Endometrium (tissue), 2 donors: Measurements from ENCODE around the gene GPR162.

Experiments used
- FAIRE-seq: peaks from 2 replicates; lab custom pipeline; 2012; peaks lifted over from hg19 to GRCh38; lab: Jason Lieb, UNC
- donor health status: control.
- donor health status: control.

The GPR162 gene

DNA sequence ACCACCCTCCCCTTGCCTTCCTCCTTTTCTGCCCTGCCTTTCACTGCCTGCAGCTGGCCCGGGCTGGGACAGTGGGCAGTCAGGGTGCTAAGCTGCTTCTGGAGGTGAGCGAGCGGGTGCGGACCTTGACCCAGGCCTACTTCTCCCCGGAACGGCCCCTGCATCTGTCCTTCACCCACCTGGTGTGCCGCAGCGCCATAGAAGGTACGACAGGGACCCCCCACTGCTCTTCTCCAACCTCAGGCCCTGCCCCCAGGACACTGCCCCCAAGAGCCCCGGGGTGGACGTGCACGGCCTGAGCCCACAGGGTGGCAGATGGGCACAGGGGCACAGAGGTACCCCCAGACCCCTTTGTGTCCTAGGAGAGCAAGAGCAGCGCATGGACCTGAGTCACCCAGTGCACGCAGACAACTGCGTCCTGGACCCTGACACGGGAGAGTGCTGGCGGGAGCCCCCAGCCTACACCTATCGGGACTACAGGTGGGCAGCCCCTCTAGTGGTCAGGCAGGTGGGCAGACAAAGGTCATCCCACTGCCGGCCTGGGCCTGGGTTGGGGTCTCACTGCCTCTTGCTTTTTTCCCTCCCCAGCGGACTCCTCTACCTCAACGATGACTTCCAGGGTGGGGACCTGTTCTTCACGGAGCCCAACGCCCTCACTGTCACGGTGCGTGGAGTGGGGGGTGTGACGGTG, 15.9 kb downstream of the GPR162 start:
- FAIRE-seq: no peak

DNA sequence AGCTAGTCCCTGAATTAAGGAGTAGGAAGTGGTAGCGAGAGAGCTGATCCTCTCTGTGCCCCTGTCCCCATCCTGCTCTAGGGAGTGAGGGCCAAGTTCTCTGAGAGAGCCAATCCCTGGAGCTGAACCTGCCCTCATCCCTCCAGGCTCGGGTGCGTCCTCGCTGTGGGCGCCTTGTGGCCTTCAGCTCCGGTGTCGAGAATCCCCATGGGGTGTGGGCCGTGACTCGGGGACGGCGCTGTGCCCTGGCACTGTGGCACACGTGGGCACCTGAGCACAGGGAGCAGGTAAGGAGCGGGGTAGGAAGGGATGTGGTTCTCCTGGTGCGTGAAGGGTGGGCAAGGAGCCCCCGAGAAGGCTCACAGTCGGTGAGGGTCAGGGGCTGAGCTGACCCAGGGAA, 17.2 kb downstream of the GPR162 start:
- no peak for FAIRE-seq

DNA sequence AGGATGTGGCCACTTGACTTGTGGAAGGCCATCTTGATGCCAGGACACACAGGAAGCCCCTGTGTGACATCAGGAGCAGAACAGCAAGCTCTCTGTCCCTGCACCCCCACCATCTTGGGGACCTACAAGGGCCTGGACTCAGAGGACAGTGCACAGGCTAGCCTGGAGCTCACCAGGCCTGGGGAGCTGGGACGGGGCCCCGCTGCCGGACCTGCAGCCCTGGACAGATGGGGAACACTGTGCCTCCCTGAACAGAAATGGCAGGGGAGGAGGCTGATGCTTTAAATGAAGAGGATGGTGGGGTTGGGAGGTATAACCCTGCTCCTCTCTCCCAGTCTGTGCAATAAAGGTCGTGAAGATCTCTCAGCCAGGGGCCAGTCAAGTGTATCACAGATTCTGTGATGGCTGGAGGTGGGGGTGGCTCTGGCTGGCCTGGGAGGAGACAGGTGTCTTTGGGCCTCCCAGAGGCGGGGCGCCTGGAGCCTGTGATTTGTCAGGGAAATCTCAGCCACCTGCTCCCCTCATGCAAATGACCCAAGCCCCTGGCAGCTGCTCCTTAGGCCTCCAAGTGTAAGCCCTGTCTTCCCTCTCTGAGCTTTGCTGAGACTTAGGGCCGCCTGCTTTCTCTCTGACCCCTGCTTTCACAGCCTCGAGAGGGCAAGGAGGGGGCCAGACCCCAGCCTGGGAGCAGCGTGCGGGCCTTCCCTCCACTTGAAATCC, 18.0 kb downstream of the GPR162 start:
- no peak for FAIRE-seq

DNA sequence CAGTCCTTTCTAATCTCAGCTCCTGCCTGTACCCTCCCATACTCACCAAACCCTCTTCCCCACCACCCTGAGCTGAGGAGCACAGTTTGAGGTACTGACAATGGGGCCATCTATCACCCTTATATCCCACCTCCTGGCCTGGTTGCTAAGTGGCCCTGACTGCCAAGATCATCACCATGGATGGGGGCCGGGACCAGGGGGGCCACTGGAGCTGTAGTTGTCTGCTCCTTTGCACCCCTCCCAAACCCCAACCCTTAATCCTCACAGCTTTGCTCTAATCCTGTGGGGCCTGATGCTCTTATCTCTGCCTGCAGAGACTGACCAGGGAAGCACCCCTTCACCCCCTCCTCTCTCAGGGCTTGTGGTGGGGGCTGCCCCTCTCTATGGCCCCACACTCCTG, 18.7 kb downstream of the GPR162 start:
- no peak for FAIRE-seq

DNA sequence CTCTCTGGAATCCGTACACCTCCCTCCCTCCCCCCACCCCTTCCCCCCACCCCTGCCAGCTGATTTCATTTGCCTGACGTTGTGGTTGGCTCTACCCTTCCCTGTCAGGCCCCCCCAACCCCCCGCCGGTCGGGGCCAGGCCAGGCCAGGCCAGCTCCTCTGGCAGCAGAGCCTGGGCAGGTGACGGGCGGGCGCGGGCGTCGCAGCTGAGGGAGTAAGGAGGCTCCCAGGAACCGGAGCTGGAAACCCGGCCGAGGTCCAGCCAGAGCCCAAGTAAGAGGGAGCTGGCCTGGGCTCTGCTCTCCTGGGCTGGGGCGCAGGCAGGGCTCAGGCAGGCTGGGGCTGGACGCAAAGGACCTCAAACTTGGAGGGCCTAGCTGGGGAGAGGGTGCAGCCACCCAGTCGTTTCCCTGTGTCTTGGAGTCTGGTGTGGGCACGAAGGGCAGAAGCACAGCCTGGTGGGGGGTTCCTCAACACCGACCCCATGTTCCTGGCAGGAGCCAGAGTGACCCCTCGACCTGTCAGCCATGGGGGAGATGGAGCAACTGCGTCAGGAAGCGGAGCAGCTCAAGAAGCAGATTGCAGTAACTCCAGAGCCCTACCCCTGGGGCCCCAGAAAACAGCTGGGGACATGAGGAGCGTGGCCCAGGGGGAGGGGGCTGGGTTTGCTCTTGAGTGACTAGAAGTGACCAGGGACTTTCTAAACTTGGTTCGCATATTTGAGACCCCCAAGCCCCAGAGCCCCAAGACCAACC, 19.3 kb downstream of the GPR162 start, which contains the start of gene GNB3:
TSS of gene GNB3 (plus strand) at position 165 of the 755 bp plus-strand sequence. CDS start at position 528, 363 bp downstream.
- no peak for FAIRE-seq

- no peak for FAIRE-seq
Observed at GRCh38 chr12:6842075-6842474, 20.5 kb downstream of the GPR162 start.

GRCh38 chr12:6843118-6843902, 21.7 kb downstream of the GPR162 start:
- FAIRE-seq: no peak

DNA sequence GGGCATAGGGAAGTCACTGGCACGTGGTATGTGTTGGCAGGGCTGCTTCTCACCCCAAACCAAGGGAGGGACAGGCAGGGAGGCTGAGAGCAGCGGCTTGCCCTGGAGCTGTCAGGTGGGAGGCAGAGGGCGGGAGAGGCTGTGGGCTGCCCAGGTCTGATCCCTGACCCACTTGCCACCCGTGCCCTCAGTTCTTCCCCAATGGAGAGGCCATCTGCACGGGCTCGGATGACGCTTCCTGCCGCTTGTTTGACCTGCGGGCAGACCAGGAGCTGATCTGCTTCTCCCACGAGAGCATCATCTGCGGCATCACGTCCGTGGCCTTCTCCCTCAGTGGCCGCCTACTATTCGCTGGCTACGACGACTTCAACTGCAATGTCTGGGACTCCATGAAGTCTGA, 23.8 kb downstream of the GPR162 start:
- FAIRE-seq: no peak

DNA sequence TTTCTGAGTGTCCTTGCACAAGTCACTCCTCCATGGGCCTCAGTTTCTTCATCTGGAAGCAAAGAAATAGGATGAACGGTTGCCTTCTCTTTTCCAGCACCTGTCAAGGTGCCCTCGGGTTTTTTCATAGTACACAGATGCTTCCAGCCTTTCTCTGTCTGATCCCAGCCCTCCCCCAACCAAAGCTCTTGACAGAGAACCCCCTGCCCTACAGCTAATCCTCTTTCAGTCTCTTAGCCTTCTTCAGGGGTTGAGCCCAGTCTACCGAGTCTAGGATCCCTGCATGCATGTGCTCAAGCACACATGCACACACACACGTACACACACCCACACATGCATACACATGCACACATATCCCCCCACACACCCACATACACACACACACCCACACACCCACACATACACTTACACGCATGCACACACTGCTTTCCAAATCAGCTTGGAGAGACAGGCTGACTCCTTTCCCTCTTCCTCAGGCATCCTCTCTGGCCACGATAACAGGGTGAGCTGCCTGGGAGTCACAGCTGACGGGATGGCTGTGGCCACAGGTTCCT, 24.8 kb downstream of the GPR162 start:
- no peak for FAIRE-seq

DNA sequence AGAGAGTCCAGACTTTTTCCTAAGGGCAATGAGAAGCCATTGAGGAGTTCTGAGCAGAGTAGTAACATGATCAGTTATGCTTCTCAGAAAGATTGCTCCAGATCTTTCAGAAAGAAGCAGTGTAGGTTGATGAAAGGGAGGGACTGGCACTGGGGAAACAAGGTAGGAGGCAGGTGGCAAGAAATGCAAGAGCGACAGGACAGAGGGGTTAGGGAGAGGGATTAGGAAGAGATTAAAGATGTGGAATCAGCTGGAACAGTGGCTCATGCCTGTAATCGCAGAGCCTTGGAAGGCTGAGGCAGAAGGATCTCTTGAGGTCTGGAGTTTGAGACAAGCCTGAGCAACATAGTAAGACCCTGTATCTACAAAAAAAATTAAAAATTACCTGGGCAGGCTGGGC, 26.1 kb downstream of the GPR162 start:
- no peak for FAIRE-seq

DNA sequence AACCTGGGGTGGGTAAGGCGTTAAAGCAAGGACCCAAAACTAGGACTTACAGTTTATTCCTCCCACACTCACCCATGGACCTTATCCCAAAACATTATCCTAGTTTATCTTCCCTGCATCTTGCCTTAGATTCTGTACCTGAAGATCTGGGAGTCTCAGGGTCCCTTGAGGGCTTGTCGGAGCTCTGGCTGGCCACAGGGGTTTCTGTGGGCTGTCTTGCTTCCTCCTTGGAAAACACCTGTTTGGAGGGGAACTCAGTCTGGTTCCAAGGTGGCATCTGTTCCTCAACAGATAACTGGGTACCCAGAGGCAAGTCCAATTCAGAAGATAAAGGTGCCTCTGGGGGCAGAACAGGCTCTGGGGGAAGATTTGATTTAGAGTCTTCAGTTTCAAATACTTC, 27.8 kb downstream of the GPR162 start:
- FAIRE-seq: no peak

GRCh38 chr12:6849976-6850560, 28.4 kb downstream of the GPR162 start:
- FAIRE-seq: no peak

- no peak for FAIRE-seq
Observed at GRCh38 chr12:6850796-6851152, 29.2 kb downstream of the GPR162 start.

DNA sequence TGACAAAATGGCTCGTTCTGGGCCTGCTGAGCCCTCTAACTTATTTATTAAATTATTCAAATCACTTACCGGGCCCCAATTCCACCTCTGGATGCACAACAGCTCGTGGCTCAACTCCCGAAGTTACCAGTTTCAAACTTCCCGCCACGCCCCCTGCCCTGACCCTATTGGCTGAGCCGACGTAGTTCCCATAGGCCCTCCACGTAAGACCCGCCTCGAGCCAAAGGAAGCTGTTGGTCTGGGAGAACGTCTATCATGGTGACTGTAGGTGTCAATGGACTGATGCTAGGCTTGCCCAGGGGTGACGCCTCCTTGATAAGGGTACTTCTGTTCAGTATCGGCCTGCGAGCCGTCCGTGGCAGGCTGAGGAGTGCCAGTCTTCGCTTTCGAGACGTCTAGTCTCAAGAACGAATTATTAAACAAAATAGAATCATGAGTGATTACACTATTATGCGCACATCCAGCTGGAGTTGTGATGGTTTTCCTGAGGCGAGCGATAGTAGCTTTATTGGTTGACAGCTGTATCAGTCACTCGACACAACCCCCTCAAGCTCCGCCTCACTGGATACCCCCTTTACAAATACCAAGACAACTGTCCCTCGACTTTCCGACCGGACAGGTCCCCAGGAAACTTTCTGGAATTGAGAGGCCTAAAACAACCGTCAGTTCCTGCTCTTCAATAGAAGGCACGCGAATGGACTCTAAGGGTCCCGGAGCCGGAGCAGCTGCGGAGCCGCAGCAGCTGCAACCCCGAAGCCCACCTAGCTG, 29.7 kb downstream of the GPR162 start, which contains the start of gene CDCA3:
TSS of gene CDCA3 (minus strand) at position 134 of the 768 bp plus-strand sequence. CDS start 334 bp downstream, outside the sequence.
- FAIRE-seq: peak; percentile 78

- FAIRE-seq: peak; percentile 98
Observed at GRCh38 chr12:6851921-6852650, 30.5 kb downstream of the GPR162 start, which contains the start of gene USP5. TSS of gene USP5 (plus strand) at chr12:6852150. CDS start at chr12:6852180, 30 bp downstream.

DNA sequence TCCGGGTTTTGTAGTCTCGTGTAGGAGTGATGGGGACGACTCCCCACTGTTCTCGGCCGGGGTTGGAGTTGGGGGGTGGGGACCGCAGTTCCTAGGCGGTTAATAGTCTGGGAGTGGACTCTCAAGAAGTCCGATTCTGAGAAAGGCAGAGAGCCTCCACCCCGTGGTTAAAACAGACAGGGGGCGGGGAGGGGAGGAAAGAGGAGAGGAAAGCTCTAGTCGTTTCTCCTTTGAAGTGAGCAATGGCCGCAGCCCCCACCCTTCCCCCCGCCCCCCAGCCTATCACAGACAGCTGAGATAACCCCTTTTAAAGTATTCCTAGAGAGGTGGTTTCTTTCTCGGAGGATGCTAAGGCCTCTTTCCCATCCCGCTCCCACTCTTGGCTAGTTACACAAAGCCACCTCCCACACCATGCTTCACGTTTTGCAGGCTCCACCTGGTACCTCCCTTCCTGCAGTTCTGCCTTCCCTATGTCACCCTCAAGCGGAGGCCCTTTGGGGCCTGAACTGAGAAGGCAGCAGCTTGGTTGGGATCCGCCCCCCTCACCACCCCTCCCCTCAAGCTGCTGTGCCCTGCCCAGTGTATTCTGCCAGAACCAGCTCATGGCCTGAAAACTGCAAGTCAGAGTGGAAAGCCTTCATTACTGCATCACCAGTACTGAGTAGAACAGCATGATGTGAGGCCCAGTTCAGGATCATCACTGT, 31.2 kb downstream of the GPR162 start:
- FAIRE-seq: no peak

GRCh38 chr12:6853626-6854025, 32.0 kb downstream of the GPR162 start:
- FAIRE-seq: no peak

GRCh38 chr12:6854036-6854435, 32.4 kb downstream of the GPR162 start:
- no peak for FAIRE-seq

GRCh38 chr12:6855322-6855721, 33.7 kb downstream of the GPR162 start:
- FAIRE-seq: no peak
